K562 (cell line): ENCODE data around the gene SLC30A10. TPM values are rescaled to one million over a fixed set of nuclear protein-coding genes. Genes with fewer than 3 reads are reported as not detected.

Source experiments
- ATAC-seq: fragments of 200-7000 bp; cut with Tn5 transposase; 3 replicates; pipeline ENCODE4 v1.9.1; 2020; ENCODE audit warnings: moderate library complexity
- BruUV-seq: library from RNA; stranded (reverse); fragments of 400-500 nt; replicated peaks from 2 replicates; lab custom pipeline; 2021; lab: Mats Ljungman, UMichigan
- CTCF ChIA-PET: fragments of 300-600 bp; formaldehyde crosslinking; extraction: SDS; loops from one replicate; lab custom pipeline; 2021; ENCODE audit warnings: low intra/inter-chr PET ratio; lab: Yijun Ruan, JAX
- POLR2A ChIA-PET: fragments of 300-600, 350-650 bp; sonication (Branson Sonifier 250); formaldehyde crosslinking; extraction: SDS; loops from one replicate; lab custom pipeline; 2021; ENCODE audit warnings: antibody characterized with exemption, inconsistent platforms; lab: Yijun Ruan, JAX
- DNase-seq, 4 experiments: peaks; one replicate each; pipeline versions ENCODE4 v3.0.0 to v3.0.0-alpha.2; 2011 to 2018; ENCODE audit warnings: low spot score in 3 of 4, mixed read lengths in 3 of 4; ENCODE audit errors: extremely low read depth in 1 of 4
- FAIRE-seq: peaks from 2 replicates; lab custom pipeline; 2011; peaks lifted over from hg19 to GRCh38; lab: Jason Lieb, UNC
- H2AFZ ChIP-seq: 2 replicates; pipeline ENCODE4 v1.6.0; 2011; ENCODE audit warnings: low read depth, low read length, control low read depth, inconsistent platforms
- H3K27ac ChIP-seq: fragments of 200-600 bp; 3 replicates; pipeline ENCODE4 v1.8.0; 2011; ENCODE audit warnings: low read depth, mild to moderate bottlenecking, control low read depth, inconsistent platforms, low read length, moderate library complexity, mixed read lengths; ENCODE audit errors: extremely low read depth
- H3K27me3 ChIP-seq, 2 experiments: fragments of 300-600 bp in 1 of 2; 2 replicates in 1 of 2; 3 replicates in 1 of 2; pipeline versions ENCODE4 v1.6.0 to v1.8.0; 2011; ENCODE audit warnings: inconsistent platforms in 2 of 2, low read length in 2 of 2, mild to moderate bottlenecking in 1 of 2, mixed read lengths in 1 of 2, moderate library complexity in 1 of 2; ENCODE audit not compliant: control insufficient read depth in 2 of 2, insufficient read depth in 2 of 2
- H3K36me3 ChIP-seq: fragments of 300-600 bp; 3 replicates; pipeline ENCODE4 v1.8.0; 2011; ENCODE audit warnings: mild to moderate bottlenecking, low read length, inconsistent platforms; ENCODE audit not compliant: control insufficient read depth, insufficient read depth
- H3K4me1 ChIP-seq, 2 experiments: fragments of 200-600 bp in 1 of 2; replicated peaks in 1 of 2; 2 replicates in 1 of 2; 3 replicates in 1 of 2; pipeline versions ENCODE4 v1.5.1 to v1.8.0; 2011; ENCODE audit warnings: inconsistent platforms in 2 of 2, low read length in 2 of 2, mild to moderate bottlenecking in 1 of 2, mixed read lengths in 1 of 2, moderate library complexity in 1 of 2; ENCODE audit not compliant: control insufficient read depth in 2 of 2, insufficient read depth in 2 of 2
- H3K4me2 ChIP-seq: 2 replicates; pipeline ENCODE4 v1.6.1; 2011; ENCODE audit warnings: low read length, control low read depth, inconsistent platforms, mixed read lengths; ENCODE audit not compliant: insufficient read depth
- H3K4me3 ChIP-seq: fragments of 200-600 bp; sonication (generic), shearing (Covaris generic); 2 replicates; pipeline ENCODE4 v1.5.1; 2016; ENCODE audit warnings: control low read depth, inconsistent platforms
- H3K79me2 ChIP-seq: fragments of 200-600 bp; 3 replicates; pipeline ENCODE4 v1.8.0; 2011; ENCODE audit warnings: low read length, inconsistent platforms; ENCODE audit not compliant: control insufficient read depth, insufficient read depth
- H3K9ac ChIP-seq, 2 experiments: 2 replicates each; pipeline versions ENCODE4 v1.6.0 to v1.6.1; 2011; ENCODE audit warnings: low read depth in 2 of 2, low read length in 2 of 2, control low read depth in 1 of 2, inconsistent platforms in 1 of 2, mild to moderate bottlenecking in 1 of 2, mixed read lengths in 1 of 2; ENCODE audit not compliant: insufficient read depth in 1 of 2
- H3K9me1 ChIP-seq: one replicate; pipeline ENCODE4 v1.6.0; 2011; ENCODE audit warnings: inconsistent platforms, mild to moderate bottlenecking, low read length, moderate library complexity; ENCODE audit not compliant: control insufficient read depth, insufficient read depth
- H3K9me3 ChIP-seq: replicated peaks from 2 replicates; pipeline ENCODE4 v1.5.1; 2011; ENCODE audit warnings: low read depth, low read length, inconsistent platforms; ENCODE audit not compliant: control insufficient read depth, insufficient read depth
- H4K20me1 ChIP-seq: replicated peaks from 2 replicates; pipeline ENCODE4 v1.6.1; 2011; ENCODE audit warnings: low read length, inconsistent platforms, mixed read lengths; ENCODE audit not compliant: control insufficient read depth, insufficient read depth
- ATF7 ChIP-seq: fragments of 450-650 bp; IDR thresholded peaks from 2 replicates; pipeline ENCODE4 v1.7.1; 2014; ENCODE audit warnings: mild to moderate bottlenecking, moderate library complexity
- ZBTB33 ChIP-seq: sonication (generic); formaldehyde crosslinking; IDR thresholded peaks from 2 replicates; pipeline ENCODE4 v1.8.1; 2023; ENCODE audit warnings: mild to moderate bottlenecking, missing genetic modification reagents
- WGBS: fragments of 100-300 bp; shearing (Covaris generic); methylation state at CpG from one replicate; pipeline ENCODE4 v1.1.6; 2016; ENCODE audit warnings: low coverage, mixed read lengths; ENCODE audit not compliant: insufficient coverage; ENCODE audit errors: missing lambda C conversion rate; 5-methylcytosine and 5-hydroxymethylcytosine counted together
- in situ Hi-C: fragments of 300-500 bp; cut with MboI; formaldehyde crosslinking; loops from 4 replicates; pipeline ENCODE4 v1.15.0; 2018; ENCODE audit warnings: inconsistent platforms, mixed read lengths
- intact Hi-C: fragments of 100-400 bp; cut with micrococcal nuclease; formaldehyde crosslinking; loops from 2 replicates; pipeline ENCODE4 v1.14.2; 2022
- polyA plus RNA-seq, 8 experiments: library from polyadenylated mRNA; depleted of rRNA in 4 of 8; stranded (reverse) in 5 of 8; unstranded in 3 of 8; fragments of >200 nt; fragmentation: Nextera tagmentation in 2 of 8; fragmentation: Illumina TruSeq in 1 of 8; extraction: Ambion mirVana in 2 of 8; extraction: Trizol in 1 of 8; gene quantifications; 2 replicates each; pipeline versions ENCODE4 v1.2.1 to v1.2.3, GENCODE V29; 2011 to 2014; ENCODE audit warnings: inconsistent platforms in 1 of 8, missing spikeins in 1 of 8
- total RNA-seq, 7 experiments: library from RNA; depleted of rRNA in 6 of 7; stranded (reverse); fragments of >200 nt in 6 of 7; fragmentation: Illumina TruSeq in 2 of 7; extraction: Trizol in 2 of 7; gene quantifications; 2 replicates each; pipeline versions ENCODE4 v1.2.1 to v1.2.3, GENCODE V29; 2011 to 2021; ENCODE audit warnings: low replicate concordance in 1 of 7

The SLC30A10 gene
- total and polyA plus RNA-seq, 9 of the 15 experiments (the other 6 are each of a cell fraction or from before 2014, with no cell fraction given), result 2.6 to 11.3 (median 7.1) TPM

GRCh38 chr1:219916257-219916656 is 12.1 kb downstream of the SLC30A10 start:
- no peak for FAIRE-seq
- no peak for TF ChIP-seq ZBTB33
- peak; percentile 28; the same call in 1 of the 2 replicates for TF ChIP-seq ATF7
- TF ChIP-seq, all 486 proteins: peak for 1
- Histone ChIP-seq H3K27me3 (no peaks in the 10 kb centered on the region), H3K9me1 (no peaks in the 10 kb centered on the region), H3K9me3 (no peaks in the 10 kb centered on the region), H3K4me1 (peaks cover 0 to 4% of the 10 kb centered on the region in 2 experiments; a peak in 3 of 5 replicates), H3K4me3 (no peak overlapping the region), H4K20me1 (no peaks in the 10 kb centered on the region), H3K79me2 (no peaks in the 10 kb centered on the region; the same call in 2 of the 3 replicates), H3K9ac (no peak overlapping the region), H3K27ac (no peak overlapping the region), H2AFZ (no peak overlapping the region), H3K4me2 (no peak overlapping the region), H3K36me3 (peaks cover 48% of the 10 kb centered on the region)
- ATAC-seq (no peak), DNase-seq (no peak)
- intact Hi-C loops, result no loop called here
- CTCF ChIA-PET, result no interaction called here
- POLR2A ChIA-PET, result interaction anchor here (1.4 kb wide), 1 partner anchor 8 kb away, joined by 5 read pairs; no protein-coding TSS in a partner anchor
- WGBS, result 80% methylated on average over 1 of the region's 1 CpG
- no TSS peak for BruUV-seq
- in situ Hi-C loops, result loop anchor here (10.0 kb wide), 1 partner anchor 611 kb away; no protein-coding TSS in a partner anchor
